Measurements from ENCODE around the gene SCT. TPM values are rescaled to one million over a fixed set of nuclear protein-coding genes. Genes with fewer than 3 reads are reported as not detected.
A peak's percentile ranks its signal among the peaks of the same experiment; 100 is the strongest.

The SCT gene
- total RNA-seq, 1 experiment from 2014 or later, result not detected

- no peaks in the 10 kb centered on the region for H3K36me3 ChIP-seq (ENCODE audit: control insufficient read depth, insufficient read depth, low read length)
- H3K9me3 ChIP-seq (ENCODE audit: control insufficient read depth, insufficient read depth, low read depth, low read length), result no peaks in the 10 kb centered on the region
- BruUV-seq (replicated peaks), result no TSS peak
- no peak for TF ChIP-seq REST (IDR thresholded peaks at IDR 0.05; ENCODE audit: insufficient read depth in 1 of 2, low read depth in 2 of 2, low read length in 1 of 2)
- no peak for TF ChIP-seq TCF7L2 (IDR thresholded peaks at IDR 0.05; ENCODE audit: low read depth, low read length)
- TF ChIP-seq CTCF (IDR thresholded peaks at IDR 0.05), result no peak
- no peak for TF ChIP-seq SIN3A (IDR thresholded peaks at IDR 0.05; ENCODE audit: borderline replicate concordance, insufficient read depth, low read depth, low read length)
- no peak for TF ChIP-seq POLR2AphosphoS5 (IDR thresholded peaks at IDR 0.05; ENCODE audit: low read depth, low read length)
- H3K27ac ChIP-seq (ENCODE audit: low read length), result no peak overlapping the region; the same call in 1 of the 2 replicates
- no peak overlapping the region for H3K4me3 ChIP-seq (ENCODE audit: low read depth in 2 of 2, low read length in 2 of 2)
- DNase-seq (ENCODE audit: low read depth, low spot score), result no peak
- ChIA-PET POLR2A (no interaction called here), CTCF (no interaction called here)
- intact Hi-C loops (cut with micrococcal nuclease; ENCODE audit: unreplicated experiment) (no loop called here), in situ Hi-C loops (cut with HindIII; ENCODE audit: low pct_unique_long_range_greater_than_20kb, low sequenced_read_pairs) (no loop called here)
- no peak for ATAC-seq
- H3K4me1 ChIP-seq (ENCODE audit: control insufficient read depth, insufficient read depth, low read length), result peaks cover 11% of the 10 kb centered on the region
- H3K27me3 ChIP-seq (ENCODE audit: control insufficient read depth, insufficient read depth, low read length), result no peaks in the 10 kb centered on the region
Measured at GRCh38 chr11:629237-629583, 2.2 kb upstream of the SCT start.

DNA sequence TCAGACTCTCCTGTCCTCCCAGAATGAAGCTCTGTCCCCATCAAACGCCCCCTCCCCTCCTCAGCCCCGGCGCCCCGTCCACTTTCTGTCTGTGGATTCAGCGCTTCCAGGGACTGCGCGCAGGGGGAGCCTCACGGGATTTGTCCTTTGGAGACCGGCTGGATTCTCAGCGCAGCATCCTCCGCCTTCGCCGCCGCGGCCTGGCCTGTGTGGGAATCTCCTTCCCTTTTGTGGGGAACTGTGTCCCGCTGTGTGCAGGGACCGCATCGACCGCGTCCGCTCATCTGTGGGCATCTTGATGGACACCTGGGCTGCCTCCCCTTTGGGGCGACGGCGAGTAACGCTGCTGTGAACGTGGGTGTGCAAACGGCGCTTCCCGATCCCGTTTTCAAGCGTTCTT is 1.1 kb upstream of the SCT start:
- DNase-seq (ENCODE audit: low read depth, low spot score) (no peak), ATAC-seq (peak; percentile 7)
- Histone ChIP-seq H3K27ac (ENCODE audit: low read length) (peak overlapping the region; percentile 31; the same call in 1 of the 2 replicates), H3K9me3 (ENCODE audit: control insufficient read depth, insufficient read depth, low read depth, low read length) (no peaks in the 10 kb centered on the region), H3K36me3 (ENCODE audit: control insufficient read depth, insufficient read depth, low read length) (no peaks in the 10 kb centered on the region), H3K4me1 (ENCODE audit: control insufficient read depth, insufficient read depth, low read length) (peaks cover 11% of the 10 kb centered on the region), H3K4me3 (ENCODE audit: low read depth in 2 of 2, low read length in 2 of 2) (no peak overlapping the region), H3K27me3 (ENCODE audit: control insufficient read depth, insufficient read depth, low read length) (no peaks in the 10 kb centered on the region)
- POLR2A ChIA-PET, result no interaction called here
- intact Hi-C loops (cut with micrococcal nuclease; ENCODE audit: unreplicated experiment), result no loop called here
- no TSS peak for BruUV-seq (replicated peaks)
- in situ Hi-C loops (cut with HindIII; ENCODE audit: low pct_unique_long_range_greater_than_20kb, low sequenced_read_pairs), result no loop called here
- TF ChIP-seq TCF7L2 (IDR thresholded peaks at IDR 0.05; ENCODE audit: low read depth, low read length) (no peak), CTCF (IDR thresholded peaks at IDR 0.05) (no peak), REST (IDR thresholded peaks at IDR 0.05; ENCODE audit: insufficient read depth in 1 of 2, low read depth in 2 of 2, low read length in 1 of 2) (no peak), SIN3A (IDR thresholded peaks at IDR 0.05; ENCODE audit: borderline replicate concordance, insufficient read depth, low read depth, low read length) (no peak), POLR2AphosphoS5 (IDR thresholded peaks at IDR 0.05; ENCODE audit: low read depth, low read length) (no peak)
- CTCF ChIA-PET, result no interaction called here

Data from Panc1 (cell line).